ENCODE measurements around the gene MBLAC1. TPM values are rescaled to one million over a fixed set of nuclear protein-coding genes. Genes with fewer than 3 reads are reported as not detected.
"Not testable (repeated sequence)": the region's sequence is repeated elsewhere in the genome, so short reads cannot be mapped to it uniquely, and the experiment has no call there.

Gene MBLAC1
- total and polyA plus RNA-seq, 10 of the 15 experiments (the other 5 are each of a cell fraction or from before 2014, with no cell fraction given), result 0.24 to 3.2 (median 1.8) TPM; not detected in 1

DNA sequence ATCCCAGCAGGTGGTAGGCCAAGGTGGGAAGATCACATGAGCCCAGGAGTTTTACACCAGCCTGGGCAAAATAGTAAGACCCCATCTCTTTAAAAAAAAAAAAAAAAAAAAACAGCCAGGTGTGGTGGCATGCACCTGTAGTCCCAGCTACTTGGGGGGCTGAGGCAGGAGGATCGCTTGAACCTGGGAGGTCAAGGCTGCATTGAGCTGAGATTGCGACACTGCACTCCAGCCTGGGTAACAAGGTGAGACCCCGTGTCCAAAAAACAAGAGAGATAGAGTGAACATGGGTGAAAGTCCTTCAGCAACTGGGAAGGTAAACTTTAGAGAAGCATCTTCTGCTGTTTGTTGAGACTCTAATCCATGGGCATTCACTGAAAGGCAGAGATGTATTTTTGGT is 15.7 kb downstream of the MBLAC1 start (continued):
- TF ChIP-seq SMAD1 (IDR thresholded peaks at IDR 0.05; ENCODE audit: low read depth, partially characterized antibody), result no peak
- no peak for TF ChIP-seq WRNIP1 (IDR thresholded peaks at IDR 0.05; ENCODE audit: borderline replicate concordance, low read depth, low read length)

DNA sequence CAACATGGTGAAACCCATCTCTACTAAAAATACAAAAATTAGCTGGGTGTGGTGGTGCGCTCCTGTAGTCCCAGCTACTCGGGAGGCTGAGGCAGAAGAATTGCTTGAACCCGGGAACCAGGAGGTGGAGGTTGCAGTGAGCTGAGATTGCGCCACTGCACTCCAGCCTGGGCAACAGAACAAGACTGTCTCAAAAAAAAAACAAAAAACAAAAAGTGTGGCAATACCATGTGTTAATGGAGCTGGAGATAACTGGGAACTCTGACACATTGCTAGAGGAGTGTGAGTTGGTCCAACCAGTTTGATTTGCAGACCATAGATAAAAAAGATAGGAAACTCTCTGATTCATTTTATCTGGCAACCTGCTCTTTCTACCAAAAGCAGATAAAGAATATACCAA is 19.6 kb downstream of the MBLAC1 start:
- H3K9me3 ChIP-seq (replicated peaks; ENCODE audit: control insufficient read depth, insufficient read depth, low read length); FAIRE-seq; H3K9ac ChIP-seq (ENCODE audit: control insufficient read depth, insufficient read depth, low read length); H3K36me3 ChIP-seq (ENCODE audit: control insufficient read depth in 2 of 2, insufficient read depth in 2 of 2, low read length in 1 of 2); H3K27ac ChIP-seq (ENCODE audit: control insufficient read depth, insufficient read depth); H3K4me3 ChIP-seq; ATAC-seq; BruUV-seq (replicated peaks); DNase-seq (ENCODE audit: low read depth, low spot score); H3K4me1 ChIP-seq (ENCODE audit: control insufficient read depth, insufficient read depth, low read length); H3K27me3 ChIP-seq (replicated peaks in 1 of 2; ENCODE audit: control insufficient read depth in 2 of 2, insufficient read depth in 2 of 2, low read length in 1 of 2); in situ Hi-C loops (cut with MboI); H3K4me2 ChIP-seq (ENCODE audit: control insufficient read depth, insufficient read depth); H4K20me1 ChIP-seq (ENCODE audit: control insufficient read depth, insufficient read depth); RAD21 ChIA-PET (ENCODE audit: unreplicated experiment); H2AFZ ChIP-seq (ENCODE audit: control insufficient read depth, low read depth, low read length): not testable (repeated sequence)
- intact Hi-C loops (cut with micrococcal nuclease; ENCODE audit: unreplicated experiment), result loop anchor here (5.0 kb wide), 1 partner anchor 71 kb away; the partner anchor contains the start of gene PVRIG
- WGBS (ENCODE audit: insufficient coverage, insufficient replicate concordance, low lambda C conversion rate, missing lambda C conversion rate), result 94% methylated on average over 4 of the region's 4 CpGs
- CTCF ChIA-PET, result interaction anchor here (0.7 to 5.7 kb wide), 3 partner anchors 10 to 17 kb away, joined by 3 to 43 read pairs (median 7); no protein-coding TSS in a partner anchor
- POLR2A ChIA-PET, result interaction anchor here (0.6 to 1.7 kb wide), 5 partner anchors 17 to 371 kb away, joined by 3 to 5 read pairs (median 3); no protein-coding TSS in a partner anchor
- peaks cover 17% of the 10 kb centered on the region for H3K79me2 ChIP-seq (ENCODE audit: control insufficient read depth, insufficient read depth, low read length)
- SMC1A ChIA-PET (ENCODE audit: uncharacterized antibody, unreplicated experiment), result interaction anchor here (1.0 to 1.8 kb wide), 2 partner anchors 8 to 261 kb away, joined by 3 to 7 read pairs; no protein-coding TSS in a partner anchor

DNA sequence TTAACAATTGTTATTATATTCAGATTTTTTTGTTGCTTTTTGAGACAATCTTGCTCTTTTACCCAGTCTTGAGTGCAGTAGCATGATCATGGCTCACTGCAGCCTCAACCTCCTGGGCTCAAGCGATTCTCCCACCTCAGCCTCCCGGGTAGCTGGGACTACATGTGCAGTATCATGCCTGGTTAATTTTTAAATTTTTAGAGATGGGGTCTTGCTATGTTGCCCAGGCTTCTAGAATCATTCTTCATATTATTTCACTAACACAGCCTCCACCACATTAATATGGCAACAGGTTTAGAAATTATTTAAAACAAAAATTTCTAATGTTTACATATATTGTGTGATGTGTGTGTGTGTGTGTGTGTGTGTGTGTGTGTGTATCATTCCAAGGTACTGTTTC is 20.5 kb downstream of the MBLAC1 start:
- Histone ChIP-seq H3K4me2 (ENCODE audit: control insufficient read depth, insufficient read depth) (no peak overlapping the region), H4K20me1 (ENCODE audit: control insufficient read depth, insufficient read depth) (no peaks in the 10 kb centered on the region), H3K9ac (ENCODE audit: control insufficient read depth, insufficient read depth, low read length) (no peak overlapping the region), H2AFZ (ENCODE audit: control insufficient read depth, low read depth, low read length) (no peak overlapping the region), H3K79me2 (ENCODE audit: control insufficient read depth, insufficient read depth, low read length) (peaks cover 18% of the 10 kb centered on the region), H3K9me3 (replicated peaks; ENCODE audit: control insufficient read depth, insufficient read depth, low read length) (no peaks in the 10 kb centered on the region), H3K4me1 (ENCODE audit: control insufficient read depth, insufficient read depth, low read length) (peaks cover 5% of the 10 kb centered on the region; the same call in 1 of the 2 replicates), H3K36me3 (ENCODE audit: control insufficient read depth in 2 of 2, insufficient read depth in 2 of 2, low read length in 1 of 2) (no peaks in the 10 kb centered on the region; a peak in 2 of 4 replicates), H3K4me3 (no peak overlapping the region), H3K27me3 (replicated peaks in 1 of 2; ENCODE audit: control insufficient read depth in 2 of 2, insufficient read depth in 2 of 2, low read length in 1 of 2) (no peaks in the 10 kb centered on the region), H3K27ac (ENCODE audit: control insufficient read depth, insufficient read depth) (no peak overlapping the region)
- no peak for ATAC-seq
- in situ Hi-C loops (cut with MboI), result no loop called here
- no peak for DNase-seq (ENCODE audit: low read depth, low spot score)
- intact Hi-C loops (cut with micrococcal nuclease; ENCODE audit: unreplicated experiment), result loop anchor here (5.0 kb wide), 1 partner anchor 70 kb away; the partner anchor contains the start of gene PVRIG
- WGBS (ENCODE audit: insufficient coverage, insufficient replicate concordance, low lambda C conversion rate, missing lambda C conversion rate), result 97% methylated on average over 2 of the region's 2 CpGs
- SMC1A ChIA-PET (ENCODE audit: uncharacterized antibody, unreplicated experiment), result interaction anchor here (1.2 to 1.8 kb wide), 3 partner anchors 9 to 63 kb away, joined by 4 to 7 read pairs (median 4); no protein-coding TSS in a partner anchor
- RAD21 ChIA-PET (ENCODE audit: unreplicated experiment), result interaction anchor here (1.8 to 2.4 kb wide), 2 partner anchors 9 to 13 kb away, joined by 7 to 17 read pairs; no protein-coding TSS in a partner anchor
- POLR2A ChIA-PET, result interaction anchor here (0.7 to 2.3 kb wide), 12 partner anchors 11 to 73 kb away, joined by 3 to 28 read pairs (median 5); partner anchors contain the start of genes AP4M1, COPS6, MCM7 and PVRIG
- no TSS peak for BruUV-seq (replicated peaks)
- no peak for FAIRE-seq
- CTCF ChIA-PET, result interaction anchor here (0.6 to 5.7 kb wide), 4 partner anchors 9 to 227 kb away, joined by 3 to 43 read pairs (median 6); no protein-coding TSS in a partner anchor
- no peak for TF ChIP-seq RAD21 (IDR thresholded peaks at IDR 0.05; ENCODE audit: insufficient read depth, low read depth, low read length)
- no peak for TF ChIP-seq ETV6 (conservative IDR thresholded peaks at IDR 0.05 in 1 of 2, IDR thresholded peaks at IDR 0.05 in 1 of 2; ENCODE audit: borderline replicate concordance in 1 of 2, low read depth in 1 of 2)
- TF ChIP-seq MTA2 (IDR thresholded peaks at IDR 0.05; ENCODE audit: low read depth), result no peak
- TF ChIP-seq SMAD5 (IDR thresholded peaks at IDR 0.05; ENCODE audit: low read depth), result no peak
- no peak for TF ChIP-seq ZZZ3 (IDR thresholded peaks at IDR 0.05; ENCODE audit: control insufficient read depth, insufficient read length, low read depth)
- TF ChIP-seq ATF7 (IDR thresholded peaks at IDR 0.05; ENCODE audit: low read depth), result no peak
- TF ChIP-seq TCF7 (IDR thresholded peaks at IDR 0.05; ENCODE audit: borderline replicate concordance), result no peak
- no peak for TF ChIP-seq MYB (IDR thresholded peaks at IDR 0.05; ENCODE audit: borderline replicate concordance, low read depth, low read length)
- TF ChIP-seq ESRRA (IDR thresholded peaks at IDR 0.05; ENCODE audit: low read length), result no peak
- TF ChIP-seq POU2F2 (IDR thresholded peaks at IDR 0.05; ENCODE audit: borderline replicate concordance, low read depth, low read length), result no peak
- no peak for TF ChIP-seq BACH1 (IDR thresholded peaks at IDR 0.05; ENCODE audit: borderline replicate concordance)

Data from GM12878 (cell line).